WTC11 (cell line): Measurements from ENCODE around the gene RNASE9.

Experiments
- ATF1 ChIP-seq: sonication (generic); formaldehyde crosslinking; IDR thresholded peaks from 2 replicates; pipeline ENCODE4 v1.8.1; 2023; ENCODE audit warnings: mild to moderate bottlenecking, moderate library complexity, missing genetic modification reagents
- FOXK1 ChIP-seq: sonication (generic); formaldehyde crosslinking; IDR thresholded peaks from 2 replicates; pipeline ENCODE4 v1.8.0; 2022; ENCODE audit warnings: mild to moderate bottlenecking, moderate library complexity, missing genetic modification reagents
- GRHL2 ChIP-seq: fragments of 250-450 bp; sonication (Bioruptor Pico); IDR thresholded peaks from 2 replicates; pipeline ENCODE4 v1.8.0; 2022; ENCODE audit warnings: mild to moderate bottlenecking, moderate library complexity; ENCODE audit not compliant: insufficient replicate concordance, severe bottlenecking
- KAT7 ChIP-seq: sonication (generic); formaldehyde crosslinking; IDR thresholded peaks from 2 replicates; pipeline ENCODE4 v1.8.1; 2023; ENCODE audit warnings: missing genetic modification reagents, mild to moderate bottlenecking, borderline replicate concordance
- RELA ChIP-seq: sonication (generic); formaldehyde crosslinking; IDR thresholded peaks from 2 replicates; pipeline ENCODE4 v1.8.1; 2022; ENCODE audit warnings: missing genetic modification reagents, mild to moderate bottlenecking, borderline replicate concordance
- TCF7 ChIP-seq: sonication (generic); formaldehyde crosslinking; IDR thresholded peaks from 2 replicates; pipeline ENCODE4 v1.8.0; 2022; ENCODE audit warnings: mild to moderate bottlenecking, low read depth, missing genetic modification reagents, moderate library complexity
- ZBTB21 ChIP-seq: sonication (generic); formaldehyde crosslinking; IDR thresholded peaks from 2 replicates; pipeline ENCODE4 v1.8.1; 2023; ENCODE audit warnings: mild to moderate bottlenecking, missing genetic modification reagents, borderline replicate concordance
- TF ChIP-seq, protein P1 (sequence below): fragments of 200-600 bp; IDR thresholded peaks from 2 replicates; pipeline ENCODE4 v1.8.0; 2022; ENCODE audit warnings: antibody characterized with exemption
- TF ChIP-seq, protein P2 (sequence below): sonication (generic); formaldehyde crosslinking; IDR thresholded peaks from 2 replicates; pipeline ENCODE4 v1.8.0; 2023; ENCODE audit warnings: mild to moderate bottlenecking, missing genetic modification reagents
- TF ChIP-seq, protein P3 (sequence below): sonication (generic); formaldehyde crosslinking; IDR thresholded peaks from 2 replicates; pipeline ENCODE4 v1.8.1; 2022; ENCODE audit warnings: low read depth, mild to moderate bottlenecking, moderate library complexity, missing genetic modification reagents, borderline replicate concordance
- TF ChIP-seq, protein P4 (sequence below): sonication (generic); formaldehyde crosslinking; IDR thresholded peaks from 2 replicates; pipeline ENCODE4 v1.8.1; 2023; ENCODE audit warnings: mild to moderate bottlenecking, missing genetic modification reagents, moderate library complexity

DNA sequence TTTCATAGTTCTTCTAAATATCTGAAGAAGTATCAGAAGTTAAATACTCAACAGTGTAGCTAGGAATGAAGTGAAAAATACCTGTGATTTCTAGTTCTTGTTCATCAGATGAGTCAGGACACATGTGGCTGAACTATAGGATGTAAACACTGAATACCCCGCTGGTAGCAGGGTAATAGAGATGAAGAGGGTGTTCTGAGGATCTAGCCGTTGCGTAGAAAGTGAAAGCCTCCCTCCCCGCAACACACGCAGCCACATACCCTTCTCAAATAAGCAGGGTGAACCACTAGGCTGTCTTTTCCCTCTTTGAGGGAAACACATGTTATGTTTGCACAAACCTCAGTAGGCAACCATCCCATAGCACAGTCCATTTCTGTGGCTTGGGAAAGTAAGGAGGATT, 46.8 kb upstream of the RNASE9 start:
- TF ChIP-seq, protein P1, sequence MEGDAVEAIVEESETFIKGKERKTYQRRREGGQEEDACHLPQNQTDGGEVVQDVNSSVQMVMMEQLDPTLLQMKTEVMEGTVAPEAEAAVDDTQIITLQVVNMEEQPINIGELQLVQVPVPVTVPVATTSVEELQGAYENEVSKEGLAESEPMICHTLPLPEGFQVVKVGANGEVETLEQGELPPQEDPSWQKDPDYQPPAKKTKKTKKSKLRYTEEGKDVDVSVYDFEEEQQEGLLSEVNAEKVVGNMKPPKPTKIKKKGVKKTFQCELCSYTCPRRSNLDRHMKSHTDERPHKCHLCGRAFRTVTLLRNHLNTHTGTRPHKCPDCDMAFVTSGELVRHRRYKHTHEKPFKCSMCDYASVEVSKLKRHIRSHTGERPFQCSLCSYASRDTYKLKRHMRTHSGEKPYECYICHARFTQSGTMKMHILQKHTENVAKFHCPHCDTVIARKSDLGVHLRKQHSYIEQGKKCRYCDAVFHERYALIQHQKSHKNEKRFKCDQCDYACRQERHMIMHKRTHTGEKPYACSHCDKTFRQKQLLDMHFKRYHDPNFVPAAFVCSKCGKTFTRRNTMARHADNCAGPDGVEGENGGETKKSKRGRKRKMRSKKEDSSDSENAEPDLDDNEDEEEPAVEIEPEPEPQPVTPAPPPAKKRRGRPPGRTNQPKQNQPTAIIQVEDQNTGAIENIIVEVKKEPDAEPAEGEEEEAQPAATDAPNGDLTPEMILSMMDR: no peak
- no peak for TF ChIP-seq ZBTB21 (CRISPR knock-in tag)
- TF ChIP-seq, protein P2, sequence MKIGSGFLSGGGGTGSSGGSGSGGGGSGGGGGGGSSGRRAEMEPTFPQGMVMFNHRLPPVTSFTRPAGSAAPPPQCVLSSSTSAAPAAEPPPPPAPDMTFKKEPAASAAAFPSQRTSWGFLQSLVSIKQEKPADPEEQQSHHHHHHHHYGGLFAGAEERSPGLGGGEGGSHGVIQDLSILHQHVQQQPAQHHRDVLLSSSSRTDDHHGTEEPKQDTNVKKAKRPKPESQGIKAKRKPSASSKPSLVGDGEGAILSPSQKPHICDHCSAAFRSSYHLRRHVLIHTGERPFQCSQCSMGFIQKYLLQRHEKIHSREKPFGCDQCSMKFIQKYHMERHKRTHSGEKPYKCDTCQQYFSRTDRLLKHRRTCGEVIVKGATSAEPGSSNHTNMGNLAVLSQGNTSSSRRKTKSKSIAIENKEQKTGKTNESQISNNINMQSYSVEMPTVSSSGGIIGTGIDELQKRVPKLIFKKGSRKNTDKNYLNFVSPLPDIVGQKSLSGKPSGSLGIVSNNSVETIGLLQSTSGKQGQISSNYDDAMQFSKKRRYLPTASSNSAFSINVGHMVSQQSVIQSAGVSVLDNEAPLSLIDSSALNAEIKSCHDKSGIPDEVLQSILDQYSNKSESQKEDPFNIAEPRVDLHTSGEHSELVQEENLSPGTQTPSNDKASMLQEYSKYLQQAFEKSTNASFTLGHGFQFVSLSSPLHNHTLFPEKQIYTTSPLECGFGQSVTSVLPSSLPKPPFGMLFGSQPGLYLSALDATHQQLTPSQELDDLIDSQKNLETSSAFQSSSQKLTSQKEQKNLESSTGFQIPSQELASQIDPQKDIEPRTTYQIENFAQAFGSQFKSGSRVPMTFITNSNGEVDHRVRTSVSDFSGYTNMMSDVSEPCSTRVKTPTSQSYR (CRISPR knock-in tag): no peak
- TF ChIP-seq ATF1 (CRISPR knock-in tag): no peak
- TF ChIP-seq, protein P3, sequence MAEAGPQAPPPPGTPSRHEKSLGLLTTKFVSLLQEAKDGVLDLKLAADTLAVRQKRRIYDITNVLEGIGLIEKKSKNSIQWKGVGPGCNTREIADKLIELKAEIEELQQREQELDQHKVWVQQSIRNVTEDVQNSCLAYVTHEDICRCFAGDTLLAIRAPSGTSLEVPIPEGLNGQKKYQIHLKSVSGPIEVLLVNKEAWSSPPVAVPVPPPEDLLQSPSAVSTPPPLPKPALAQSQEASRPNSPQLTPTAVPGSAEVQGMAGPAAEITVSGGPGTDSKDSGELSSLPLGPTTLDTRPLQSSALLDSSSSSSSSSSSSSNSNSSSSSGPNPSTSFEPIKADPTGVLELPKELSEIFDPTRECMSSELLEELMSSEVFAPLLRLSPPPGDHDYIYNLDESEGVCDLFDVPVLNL (CRISPR knock-in tag): no peak
- TF ChIP-seq, protein P4, sequence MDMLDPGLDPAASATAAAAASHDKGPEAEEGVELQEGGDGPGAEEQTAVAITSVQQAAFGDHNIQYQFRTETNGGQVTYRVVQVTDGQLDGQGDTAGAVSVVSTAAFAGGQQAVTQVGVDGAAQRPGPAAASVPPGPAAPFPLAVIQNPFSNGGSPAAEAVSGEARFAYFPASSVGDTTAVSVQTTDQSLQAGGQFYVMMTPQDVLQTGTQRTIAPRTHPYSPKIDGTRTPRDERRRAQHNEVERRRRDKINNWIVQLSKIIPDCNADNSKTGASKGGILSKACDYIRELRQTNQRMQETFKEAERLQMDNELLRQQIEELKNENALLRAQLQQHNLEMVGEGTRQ (CRISPR knock-in tag): no peak
- TF ChIP-seq TCF7: no peak
- no peak for TF ChIP-seq RELA (CRISPR knock-in tag)
- TF ChIP-seq GRHL2 (CRISPR knock-in tag): no peak
- no peak for TF ChIP-seq FOXK1 (CRISPR knock-in tag)
- TF ChIP-seq KAT7 (CRISPR knock-in tag): no peak
